Astrocyte (in vitro differentiated cells and primary cell): ENCODE measurements around the gene SNX8. TPM values are rescaled to one million over a fixed set of nuclear protein-coding genes. Genes with fewer than 3 reads are reported as not detected.

Experiments
- DNase-seq: peaks from one replicate; pipeline ENCODE4 v3.0.0-alpha.2; 2010; ENCODE audit warnings: low read depth
- FAIRE-seq: peaks from 2 replicates; lab custom pipeline; 2011; peaks lifted over from hg19 to GRCh38; lab: Jason Lieb, UNC
- H2AFZ ChIP-seq: 2 replicates; pipeline ENCODE4 v1.6.0; 2012; ENCODE audit warnings: low read depth, low read length, inconsistent platforms
- H3K27ac ChIP-seq: 2 replicates; pipeline ENCODE4 v1.5.1; 2011; ENCODE audit warnings: low read depth, low read length, inconsistent platforms
- H3K27me3 ChIP-seq: 2 replicates; pipeline ENCODE4 v1.6.0; 2011; ENCODE audit warnings: low read length, inconsistent platforms; ENCODE audit not compliant: insufficient read depth
- H3K36me3 ChIP-seq: 2 replicates; pipeline ENCODE4 v1.5.1; 2011; ENCODE audit warnings: low read length, inconsistent platforms; ENCODE audit not compliant: insufficient read depth
- H3K4me1 ChIP-seq: 2 replicates; pipeline ENCODE4 v1.5.1; 2011; ENCODE audit warnings: low read length, inconsistent platforms; ENCODE audit not compliant: insufficient read depth
- H3K4me2 ChIP-seq: 2 replicates; pipeline ENCODE4 v1.6.0; 2012; ENCODE audit warnings: low read length, inconsistent platforms
- H3K4me3 ChIP-seq: 2 replicates; pipeline ENCODE4 v1.5.1; 2011; ENCODE audit warnings: low read depth, mild to moderate bottlenecking, low read length, inconsistent platforms; ENCODE audit not compliant: insufficient read depth
- H3K79me2 ChIP-seq: 2 replicates; pipeline ENCODE4 v1.6.0; 2012; ENCODE audit warnings: mild to moderate bottlenecking, low read length, inconsistent platforms; ENCODE audit not compliant: insufficient read depth
- H3K9ac ChIP-seq: 2 replicates; pipeline ENCODE4 v1.6.0; 2012; ENCODE audit warnings: mild to moderate bottlenecking, low read length, inconsistent platforms
- H3K9me3 ChIP-seq: 2 replicates; pipeline ENCODE4 v1.5.1; 2012; ENCODE audit warnings: low read depth, mild to moderate bottlenecking, low read length, inconsistent platforms; ENCODE audit not compliant: insufficient read depth
- H4K20me1 ChIP-seq: 2 replicates; pipeline ENCODE4 v1.6.0; 2012; ENCODE audit warnings: low read length, inconsistent platforms; ENCODE audit not compliant: insufficient read depth
- H3K27ac Mint-ChIP-seq: one replicate; pipeline ENCODE4 v1.8.0; 2021; ENCODE audit warnings: mild to moderate bottlenecking, mixed read lengths; ENCODE audit not compliant: unreplicated experiment
- H3K27me3 Mint-ChIP-seq: one replicate; pipeline ENCODE4 v1.8.0; 2021; ENCODE audit warnings: low read depth, mixed read lengths; ENCODE audit not compliant: unreplicated experiment
- H3K36me3 Mint-ChIP-seq: one replicate; pipeline ENCODE4 v1.8.0; 2021; ENCODE audit warnings: low read depth, mixed read lengths; ENCODE audit not compliant: unreplicated experiment
- H3K4me1 Mint-ChIP-seq: one replicate; pipeline ENCODE4 v1.8.0; 2021; ENCODE audit warnings: low read depth, mixed read lengths; ENCODE audit not compliant: unreplicated experiment
- H3K4me3 Mint-ChIP-seq: one replicate; pipeline ENCODE4 v1.8.0; 2021; ENCODE audit warnings: mild to moderate bottlenecking, moderate library complexity, mixed read lengths; ENCODE audit not compliant: unreplicated experiment
- H3K9me3 Mint-ChIP-seq: one replicate; pipeline ENCODE4 v1.8.0; 2021; ENCODE audit warnings: mild to moderate bottlenecking, mixed read lengths; ENCODE audit not compliant: unreplicated experiment
- CTCF ChIP-seq: IDR thresholded peaks from 2 replicates; pipeline ENCODE4 v1.5.1; 2011; ENCODE audit warnings: low read depth, mild to moderate bottlenecking, inconsistent platforms, low read length, moderate library complexity; ENCODE audit not compliant: insufficient read depth
- EZH2 ChIP-seq: IDR thresholded peaks from 2 replicates; pipeline ENCODE4 v1.6.1; 2012; ENCODE audit warnings: mild to moderate bottlenecking, low read length, inconsistent platforms; ENCODE audit not compliant: insufficient read depth
- total RNA-seq: library from RNA; stranded (reverse); gene quantifications from 2 replicates; pipeline ENCODE4 v1.2.1, GENCODE V29; 2021

Gene SNX8
- total RNA-seq, 1 donor from 2014 or later, result 28.9 TPM

- Histone ChIP-seq H3K27ac (no peak overlapping the region), H3K79me2 (peaks cover 4% of the 10 kb centered on the region), H3K27me3 (no peaks in the 10 kb centered on the region), H4K20me1 (peaks cover 17% of the 10 kb centered on the region), H3K36me3 (no peaks in the 10 kb centered on the region), H3K4me1 (peaks cover 4% of the 10 kb centered on the region), H3K4me3 (no peak overlapping the region), H2AFZ (no peak overlapping the region), H3K9me3 (no peaks in the 10 kb centered on the region), H3K4me2 (no peak overlapping the region), H3K9ac (no peak overlapping the region)
- Mint-ChIP-seq H3K9me3 (no peaks in the 10 kb centered on the region), H3K36me3 (peaks cover 6% of the 10 kb centered on the region), H3K4me1 (peaks cover under 1% of the 10 kb centered on the region), H3K27me3 (no peaks in the 10 kb centered on the region), H3K27ac (no peak overlapping the region), H3K4me3 (no peak overlapping the region)
- DNase-seq (no peak), FAIRE-seq (no peak)
- TF ChIP-seq EZH2, result no peak
Observed at GRCh38 chr7:2274666-2275065, 39.6 kb downstream of the SNX8 start.

- Mint-ChIP-seq H3K27me3 (no peaks in the 10 kb centered on the region), H3K36me3 (peaks cover 9% of the 10 kb centered on the region), H3K9me3 (peaks cover 2% of the 10 kb centered on the region), H3K4me1 (peaks cover 3% of the 10 kb centered on the region), H3K4me3 (no peak overlapping the region), H3K27ac (no peak overlapping the region)
- no peak for TF ChIP-seq CTCF
- TF ChIP-seq EZH2, result no peak
- Histone ChIP-seq H4K20me1 (peaks cover 12% of the 10 kb centered on the region), H3K9me3 (no peaks in the 10 kb centered on the region), H3K4me1 (peaks cover 8% of the 10 kb centered on the region), H3K36me3 (no peaks in the 10 kb centered on the region), H3K27ac (no peak overlapping the region), H3K9ac (no peak overlapping the region), H3K79me2 (no peaks in the 10 kb centered on the region), H3K27me3 (no peaks in the 10 kb centered on the region), H2AFZ (no peak overlapping the region), H3K4me3 (no peak overlapping the region), H3K4me2 (no peak overlapping the region)
- FAIRE-seq, result no peak
- DNase-seq, result no peak
Observed at GRCh38 chr7:2273866-2274265, 40.4 kb downstream of the SNX8 start.

- Histone ChIP-seq H3K4me3 (no peak overlapping the region), H2AFZ (no peak overlapping the region), H3K4me2 (no peak overlapping the region), H3K9me3 (no peaks in the 10 kb centered on the region), H3K27me3 (no peaks in the 10 kb centered on the region), H4K20me1 (peaks cover 4% of the 10 kb centered on the region), H3K79me2 (no peaks in the 10 kb centered on the region), H3K27ac (no peak overlapping the region), H3K4me1 (peaks cover 8% of the 10 kb centered on the region), H3K36me3 (no peaks in the 10 kb centered on the region), H3K9ac (no peak overlapping the region)
- Mint-ChIP-seq H3K4me3 (no peak overlapping the region), H3K27ac (no peak overlapping the region), H3K36me3 (peaks cover 7% of the 10 kb centered on the region), H3K4me1 (peaks cover 3% of the 10 kb centered on the region), H3K27me3 (no peaks in the 10 kb centered on the region), H3K9me3 (peaks cover 2% of the 10 kb centered on the region)
- FAIRE-seq, result no peak
- TF ChIP-seq EZH2, result no peak
- TF ChIP-seq CTCF, result no peak
- DNase-seq, result no peak
Observed at GRCh38 chr7:2272031-2272430, 42.2 kb downstream of the SNX8 start.
